RCC 7860 (cell line): ENCODE data around the gene AKR1C4.
A peak's percentile ranks its signal among the peaks of the same experiment; 100 is the strongest.

Experiments
- DNase-seq: peaks from one replicate; pipeline ENCODE4 v3.0.0-alpha.2; 2015; ENCODE audit warnings: low spot score
- FAIRE-seq: peaks from 2 replicates; lab custom pipeline; 2012; peaks lifted over from hg19 to GRCh38; lab: Jason Lieb, UNC

Gene AKR1C4

GRCh38 chr10:5260828-5261227, 64.2 kb downstream of the AKR1C4 start:
- FAIRE-seq, result no peak
- DNase-seq, result no peak

- no peak for DNase-seq
- peak; percentile 94 for FAIRE-seq
Measured at GRCh38 chr10:5265139-5265538, 68.5 kb downstream of the AKR1C4 start.

GRCh38 chr10:5266351-5266750, 69.7 kb downstream of the AKR1C4 start:
- FAIRE-seq (no peak), DNase-seq (no peak)

- no peak for FAIRE-seq
- no peak for DNase-seq
Measured at GRCh38 chr10:5266804-5267203, 70.2 kb downstream of the AKR1C4 start.

GRCh38 chr10:5268234-5268633, 71.6 kb downstream of the AKR1C4 start:
- FAIRE-seq (no peak), DNase-seq (no peak)
